ENCODE measurements around the gene ARHGEF28. TPM values are rescaled to one million over a fixed set of nuclear protein-coding genes. Genes with fewer than 3 reads are reported as not detected.

The ARHGEF28 gene
- total and polyA plus RNA-seq, 2 of the 13 experiments (the other 11 are each of a cell fraction or from before 2014, with no cell fraction given) = 17.4 to 34.1 TPM

- TF ChIP-seq ZNF646 (CRISPR knock-in tag; IDR thresholded peaks at IDR 0.05) (no peak), ZNF362 (CRISPR knock-in tag; IDR thresholded peaks at IDR 0.05; ENCODE audit: borderline replicate concordance) (no peak), MATR3 (CRISPR knock-in tag; IDR thresholded peaks at IDR 0.05) (no peak), ZNF530 (CRISPR knock-in tag; IDR thresholded peaks at IDR 0.05; ENCODE audit: low read depth) (no peak), ZNF564 (CRISPR knock-in tag; IDR thresholded peaks at IDR 0.05) (no peak), RNF2 (conservative IDR thresholded peaks at IDR 0.05; ENCODE audit: low read depth) (no peak), EHMT2 (IDR thresholded peaks at IDR 0.05; ENCODE audit: borderline replicate concordance, low read depth, low read length) (no peak), HCFC1 (IDR thresholded peaks at IDR 0.05; ENCODE audit: low read depth, low read length) (no peak), HNRNPUL1 (IDR thresholded peaks at IDR 0.05; ENCODE audit: low read depth, low read length) (no peak), FLYWCH1 (CRISPR knock-in tag; IDR thresholded peaks at IDR 0.05) (no peak), HMGA1 (CRISPR knock-in tag; conservative IDR thresholded peaks at IDR 0.05) (no peak), ZNF34 (CRISPR knock-in tag; IDR thresholded peaks at IDR 0.05; ENCODE audit: borderline replicate concordance) (no peak), ZNF883 (CRISPR knock-in tag; IDR thresholded peaks at IDR 0.05; ENCODE audit: not compliant biosample characterization) (no peak), KDM2A (CRISPR knock-in tag; IDR thresholded peaks at IDR 0.05; ENCODE audit: borderline replicate concordance, low read depth) (no peak), CENPX (CRISPR knock-in tag; IDR thresholded peaks at IDR 0.05) (no peak), ZMYM3 (CRISPR knock-in tag; IDR thresholded peaks at IDR 0.05) (no peak), ZNF296 (CRISPR knock-in tag; conservative IDR thresholded peaks at IDR 0.05) (no peak)
- TF ChIP-seq, protein P1, sequence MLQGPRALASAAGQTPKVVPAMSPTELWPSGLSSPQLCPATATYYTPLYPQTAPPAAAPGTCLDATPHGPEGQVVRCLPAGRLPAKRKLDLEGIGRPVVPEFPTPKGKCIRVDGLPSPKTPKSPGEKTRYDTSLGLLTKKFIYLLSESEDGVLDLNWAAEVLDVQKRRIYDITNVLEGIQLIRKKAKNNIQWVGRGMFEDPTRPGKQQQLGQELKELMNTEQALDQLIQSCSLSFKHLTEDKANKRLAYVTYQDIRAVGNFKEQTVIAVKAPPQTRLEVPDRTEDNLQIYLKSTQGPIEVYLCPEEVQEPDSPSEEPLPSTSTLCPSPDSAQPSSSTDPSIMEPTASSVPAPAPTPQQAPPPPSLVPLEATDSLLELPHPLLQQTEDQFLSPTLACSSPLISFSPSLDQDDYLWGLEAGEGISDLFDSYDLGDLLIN (CRISPR knock-in tag; IDR thresholded peaks at IDR 0.05; ENCODE audit: borderline replicate concordance) = no peak
- TF ChIP-seq, protein P2, sequence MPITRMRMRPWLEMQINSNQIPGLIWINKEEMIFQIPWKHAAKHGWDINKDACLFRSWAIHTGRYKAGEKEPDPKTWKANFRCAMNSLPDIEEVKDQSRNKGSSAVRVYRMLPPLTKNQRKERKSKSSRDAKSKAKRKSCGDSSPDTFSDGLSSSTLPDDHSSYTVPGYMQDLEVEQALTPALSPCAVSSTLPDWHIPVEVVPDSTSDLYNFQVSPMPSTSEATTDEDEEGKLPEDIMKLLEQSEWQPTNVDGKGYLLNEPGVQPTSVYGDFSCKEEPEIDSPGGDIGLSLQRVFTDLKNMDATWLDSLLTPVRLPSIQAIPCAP (CRISPR knock-in tag; IDR thresholded peaks at IDR 0.05; ENCODE audit: low read depth) = no peak
- TF ChIP-seq, protein P3, sequence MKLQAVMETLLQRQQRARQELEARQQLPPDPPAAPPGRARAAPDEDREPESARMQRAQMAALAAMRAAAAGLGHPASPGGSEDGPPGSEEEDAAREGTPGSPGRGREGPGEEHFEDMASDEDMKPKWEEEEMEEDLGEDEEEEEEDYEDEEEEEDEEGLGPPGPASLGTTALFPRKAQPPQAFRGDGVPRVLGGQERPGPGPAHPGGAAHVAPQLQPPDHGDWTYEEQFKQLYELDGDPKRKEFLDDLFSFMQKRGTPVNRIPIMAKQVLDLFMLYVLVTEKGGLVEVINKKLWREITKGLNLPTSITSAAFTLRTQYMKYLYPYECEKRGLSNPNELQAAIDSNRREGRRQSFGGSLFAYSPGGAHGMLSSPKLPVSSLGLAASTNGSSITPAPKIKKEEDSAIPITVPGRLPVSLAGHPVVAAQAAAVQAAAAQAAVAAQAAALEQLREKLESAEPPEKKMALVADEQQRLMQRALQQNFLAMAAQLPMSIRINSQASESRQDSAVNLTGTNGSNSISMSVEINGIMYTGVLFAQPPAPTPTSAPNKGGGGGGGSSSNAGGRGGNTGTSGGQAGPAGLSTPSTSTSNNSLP (IDR thresholded peaks at IDR 0.05; ENCODE audit: low read depth, low read length) = no peak; the same call in 1 of the 2 replicates
Observed at GRCh38 chr5:73858054-73858453, 232.1 kb downstream of the ARHGEF28 start (continued).
